HEK293T (cell line): ENCODE results near the gene UBE2R2.

ENCODE experiments used
- CTCF ChIA-PET: fragments of 350-600 bp; formaldehyde crosslinking; extraction: SDS; loops from one replicate; lab custom pipeline; 2021; ENCODE audit warnings: antibody characterized with exemption, inconsistent platforms; lab: Yijun Ruan, JAX
- POLR2A ChIA-PET: fragments of 350-600 bp; formaldehyde crosslinking; extraction: SDS; loops from one replicate; lab custom pipeline; 2020; ENCODE audit warnings: antibody characterized with exemption, inconsistent platforms; lab: Yijun Ruan, JAX
- DNase-seq: peaks from one replicate; pipeline ENCODE4 v3.0.0; 2012; ENCODE audit warnings: mixed read lengths; ENCODE audit errors: extremely low spot score
- ARNT ChIP-seq: fragments of 450-650 bp; IDR thresholded peaks from 2 replicates; pipeline ENCODE4 v1.6.1; 2017; ENCODE audit warnings: mild to moderate bottlenecking
- BHLHE40 ChIP-seq: fragments of 450-650 bp; IDR thresholded peaks from 2 replicates; pipeline ENCODE4 v1.6.1; 2016; ENCODE audit warnings: mild to moderate bottlenecking, moderate library complexity, borderline replicate concordance
- CTBP1 ChIP-seq: fragments of 450-650 bp; IDR thresholded peaks from 2 replicates; pipeline ENCODE4 v1.6.1; 2016; ENCODE audit warnings: borderline replicate concordance
- ELF4 ChIP-seq: fragments of 450-650 bp; IDR thresholded peaks from 2 replicates; pipeline ENCODE4 v1.6.1; 2017; ENCODE audit warnings: antibody characterized with exemption
- FOXA1 ChIP-seq: fragments of 450-650 bp; IDR thresholded peaks from 2 replicates; pipeline ENCODE4 v1.6.1; 2016; ENCODE audit warnings: mild to moderate bottlenecking
- FOXK2 ChIP-seq: fragments of 450-650 bp; IDR thresholded peaks from 2 replicates; pipeline ENCODE4 v1.6.1; 2016; ENCODE audit warnings: mild to moderate bottlenecking
- FOXM1 ChIP-seq: fragments of 450-650 bp; IDR thresholded peaks from 2 replicates; pipeline ENCODE4 v1.6.1; 2017; ENCODE audit warnings: mild to moderate bottlenecking, borderline replicate concordance
- HDGF ChIP-seq: fragments of 450-650 bp; IDR thresholded peaks from 2 replicates; pipeline ENCODE4 v1.6.1; 2017; ENCODE audit warnings: antibody characterized with exemption, borderline replicate concordance
- L3MBTL2 ChIP-seq: fragments of 450-650 bp; conservative IDR thresholded peaks from 2 replicates; pipeline ENCODE4 v1.6.1; 2016; ENCODE audit warnings: mild to moderate bottlenecking
- LEF1 ChIP-seq: fragments of 450-650 bp; IDR thresholded peaks from 2 replicates; pipeline ENCODE4 v1.6.1; 2017; ENCODE audit warnings: mild to moderate bottlenecking, borderline replicate concordance
- NFRKB ChIP-seq: fragments of 450-650 bp; IDR thresholded peaks from 2 replicates; pipeline ENCODE4 v1.6.1; 2016; ENCODE audit warnings: mild to moderate bottlenecking, moderate library complexity
- SP1 ChIP-seq: fragments of 450-650 bp; IDR thresholded peaks from 2 replicates; pipeline ENCODE4 v1.6.1; 2017
- SUZ12 ChIP-seq: fragments of 450-650 bp; IDR thresholded peaks from 2 replicates; pipeline ENCODE4 v1.6.1; 2016; ENCODE audit warnings: mild to moderate bottlenecking
- TARDBP ChIP-seq: fragments of 450-650 bp; IDR thresholded peaks from 2 replicates; pipeline ENCODE4 v1.6.1; 2016
- ZNF384 ChIP-seq: fragments of 450-650 bp; IDR thresholded peaks from 2 replicates; pipeline ENCODE4 v1.6.1; 2016
- TF ChIP-seq, protein P1 (sequence below): fragments of 450-650 bp; IDR thresholded peaks from 2 replicates; pipeline ENCODE4 v1.6.1; 2016

The UBE2R2 gene

DNA sequence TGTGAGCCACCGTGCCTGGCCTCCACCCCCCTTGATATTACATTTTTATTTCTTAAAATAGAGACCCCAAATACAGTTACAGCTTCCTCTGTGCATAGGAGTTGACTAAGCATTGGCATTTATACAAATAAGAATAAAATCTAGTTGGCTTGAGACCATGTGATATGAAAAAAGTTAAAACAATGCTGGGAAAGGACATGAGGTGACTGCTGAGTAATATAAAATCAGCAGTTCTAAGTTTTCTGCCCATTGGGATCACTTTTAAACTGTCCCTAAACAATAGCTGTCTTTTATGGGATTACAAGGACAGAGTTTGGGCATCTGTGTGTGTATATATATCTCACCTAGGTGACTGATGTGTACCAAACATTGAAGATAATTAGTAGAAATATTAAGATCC, 96.6 kb downstream of the UBE2R2 start:
- no peak for DNase-seq
- CTCF ChIA-PET, result interaction anchor here (0.9 to 1.6 kb wide), 2 partner anchors 10 to 12 kb away, joined by 3 to 4 read pairs; no protein-coding TSS in a partner anchor
- no peak for TF ChIP-seq BHLHE40
- POLR2A ChIA-PET, result no interaction called here

DNA sequence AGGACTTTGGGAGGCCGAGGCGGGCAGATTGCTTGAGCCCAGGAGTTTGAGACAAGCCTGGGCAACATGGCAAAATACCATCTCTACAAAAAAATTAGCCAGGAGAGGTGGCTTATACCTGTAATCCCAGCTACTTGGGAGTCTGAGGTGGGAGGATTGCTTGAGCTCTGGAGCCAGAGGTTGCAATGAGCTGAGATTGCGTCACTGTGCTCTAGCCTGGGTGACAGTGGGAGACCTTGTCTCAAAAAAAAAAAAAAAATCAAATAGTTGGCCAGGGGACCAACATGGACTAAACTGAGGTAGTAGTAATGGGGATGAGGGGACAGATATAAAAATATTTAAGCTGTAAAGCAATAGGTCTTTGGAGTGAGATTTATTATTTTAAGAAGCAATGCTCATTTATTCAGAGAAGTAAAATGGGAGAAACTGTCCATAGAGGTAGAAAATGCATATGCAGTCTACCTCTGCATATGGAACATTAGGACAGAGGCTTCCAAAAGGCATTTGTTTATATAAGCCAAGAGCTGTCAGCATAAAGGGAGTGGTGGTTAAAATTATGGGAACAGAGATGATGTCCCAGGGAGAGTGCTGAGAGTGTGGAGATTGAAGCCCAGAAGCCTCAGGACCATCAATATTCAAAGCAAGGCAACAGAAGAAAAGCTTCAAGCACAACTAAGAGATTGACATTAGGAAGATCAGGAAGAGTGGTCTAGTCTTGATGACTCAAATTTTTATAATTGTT, 98.1 kb downstream of the UBE2R2 start:
- no peak for DNase-seq
- ChIA-PET POLR2A (no interaction called here), CTCF (interaction anchor here (1.5 kb wide), 1 partner anchor 10 kb away, joined by 4 read pairs; no protein-coding TSS in a partner anchor)
- TF ChIP-seq SP1 (no peak), LEF1 (no peak), FOXM1 (no peak), CTBP1 (no peak), ARNT (no peak), HDGF (no peak), ZNF384 (no peak), L3MBTL2 (no peak), FOXK2 (no peak), ELF4 (no peak), NFRKB (no peak), TARDBP (no peak), FOXA1 (no peak), SUZ12 (no peak)
- TF ChIP-seq, protein P1, sequence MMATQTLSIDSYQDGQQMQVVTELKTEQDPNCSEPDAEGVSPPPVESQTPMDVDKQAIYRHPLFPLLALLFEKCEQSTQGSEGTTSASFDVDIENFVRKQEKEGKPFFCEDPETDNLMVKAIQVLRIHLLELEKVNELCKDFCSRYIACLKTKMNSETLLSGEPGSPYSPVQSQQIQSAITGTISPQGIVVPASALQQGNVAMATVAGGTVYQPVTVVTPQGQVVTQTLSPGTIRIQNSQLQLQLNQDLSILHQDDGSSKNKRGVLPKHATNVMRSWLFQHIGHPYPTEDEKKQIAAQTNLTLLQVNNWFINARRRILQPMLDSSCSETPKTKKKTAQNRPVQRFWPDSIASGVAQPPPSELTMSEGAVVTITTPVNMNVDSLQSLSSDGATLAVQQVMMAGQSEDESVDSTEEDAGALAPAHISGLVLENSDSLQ, result no peak

DNA sequence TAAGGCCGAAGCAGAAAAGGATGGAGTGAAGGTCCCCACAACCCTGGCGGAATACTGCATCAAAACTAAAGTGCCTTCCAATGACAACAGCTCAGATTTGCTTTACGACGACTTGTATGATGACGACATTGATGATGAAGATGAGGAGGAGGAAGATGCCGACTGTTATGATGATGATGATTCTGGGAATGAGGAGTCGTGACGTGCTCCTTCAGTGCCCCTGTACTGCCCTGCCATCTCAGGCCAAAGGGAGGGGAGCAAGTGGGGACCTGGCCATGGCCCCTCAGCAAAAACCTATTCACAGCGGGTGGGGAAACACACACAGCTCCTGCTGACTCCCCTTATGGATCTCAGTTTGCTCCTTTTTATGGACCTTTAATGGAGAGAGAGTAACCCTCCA, 100.1 kb downstream of the UBE2R2 start:
- TF ChIP-seq BHLHE40 (no peak), FOXA1 (no peak)
- DNase-seq, result no peak
- ChIA-PET CTCF (no interaction called here), POLR2A (no interaction called here)

DNA sequence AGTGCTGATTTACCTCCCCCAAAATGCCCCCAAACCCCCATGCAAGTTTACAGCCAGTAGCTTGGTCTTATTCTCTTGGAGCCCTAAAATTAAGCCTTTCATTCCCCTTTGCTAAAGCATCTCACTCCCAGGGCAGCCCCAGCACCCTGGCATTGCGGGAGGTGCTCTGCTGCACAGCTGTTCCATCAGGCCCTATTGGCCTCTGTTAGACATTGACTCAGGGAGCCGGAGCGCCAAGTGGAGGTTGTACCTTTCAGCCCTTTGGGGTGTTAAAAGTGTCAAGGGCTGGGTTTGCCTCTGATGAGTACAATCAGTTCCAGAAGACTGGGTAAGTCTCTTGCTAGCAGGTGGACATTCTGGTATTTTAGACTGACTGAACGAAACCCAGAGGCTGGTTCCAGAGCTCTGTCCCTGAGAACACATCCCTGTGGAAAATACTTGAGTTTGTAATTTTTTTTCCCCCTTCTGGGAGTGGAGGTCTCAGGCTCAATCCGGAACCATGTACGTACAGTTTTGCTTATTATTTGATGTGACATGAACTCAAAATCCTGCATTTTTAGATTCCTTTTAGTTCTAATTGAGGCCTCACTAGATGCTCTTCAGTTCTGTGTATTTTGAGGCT, 102.4 kb downstream of the UBE2R2 start:
- CTCF ChIA-PET, result no interaction called here
- TF ChIP-seq ARNT (no peak), FOXM1 (no peak), SUZ12 (no peak), FOXK2 (no peak), CTBP1 (no peak), TARDBP (no peak), NFRKB (no peak), HDGF (no peak), ELF4 (no peak), LEF1 (no peak), ZNF384 (no peak), BHLHE40 (no peak), L3MBTL2 (no peak), SP1 (no peak), FOXA1 (no peak)
- TF ChIP-seq, protein P1, result no peak
- POLR2A ChIA-PET, result no interaction called here
- no peak for DNase-seq

DNA sequence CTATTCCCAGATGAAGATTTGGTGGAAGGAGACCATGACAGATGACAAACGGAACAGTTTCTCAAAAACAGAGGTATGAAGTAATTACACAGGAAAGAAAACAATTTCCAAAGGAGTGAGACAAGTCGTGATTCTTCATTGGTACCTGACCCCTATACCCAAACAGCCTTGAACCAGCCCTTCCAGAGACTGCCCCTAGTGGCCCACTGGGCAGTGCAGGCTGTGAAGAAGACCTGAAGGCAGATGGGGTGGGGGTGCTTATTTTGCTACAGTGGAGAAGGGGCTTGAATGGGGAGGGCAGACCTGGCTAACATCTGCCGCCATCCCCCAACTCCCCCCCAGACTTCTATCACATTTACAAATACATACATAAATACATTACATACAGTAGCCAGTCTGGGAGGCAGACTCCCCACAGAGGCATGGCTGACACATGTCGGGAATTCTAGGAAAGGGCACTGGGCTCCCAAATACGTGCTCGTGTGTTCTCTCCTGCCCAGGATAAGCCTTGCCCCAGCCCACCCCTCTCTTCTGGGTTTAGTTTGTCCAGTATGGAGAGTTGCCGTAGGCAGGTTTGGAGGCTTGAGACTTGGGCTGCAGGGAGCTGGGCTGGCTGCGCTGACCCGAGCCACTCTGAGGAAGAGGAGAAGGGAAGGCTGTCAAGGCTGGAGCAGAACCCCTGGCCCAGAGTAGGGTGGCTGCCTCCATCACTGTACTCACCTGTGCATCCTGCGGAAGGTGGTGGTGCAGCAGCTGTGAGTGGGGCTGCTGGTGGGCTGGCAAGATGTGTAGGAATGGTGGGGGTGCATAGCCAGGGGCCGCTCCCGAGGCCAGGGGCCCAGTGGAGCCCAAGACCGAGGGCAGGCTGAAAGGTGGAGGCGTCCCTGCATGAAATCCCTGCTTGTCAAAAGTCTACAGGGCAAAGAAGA, 105.3 kb downstream of the UBE2R2 start:
- no peak for TF ChIP-seq BHLHE40
- no peak for TF ChIP-seq LEF1
- no peak for TF ChIP-seq ZNF384
- no peak for TF ChIP-seq FOXM1
- TF ChIP-seq FOXA1, result no peak
- no peak for TF ChIP-seq CTBP1
- no peak for TF ChIP-seq ELF4
- TF ChIP-seq NFRKB, result no peak
- POLR2A ChIA-PET, result no interaction called here
- peak; percentile 67 for DNase-seq
- CTCF ChIA-PET, result interaction anchor here (0.9 to 1.0 kb wide), 2 partner anchors 152 to 184 kb away, joined by 3 to 6 read pairs; no protein-coding TSS in a partner anchor

DNA sequence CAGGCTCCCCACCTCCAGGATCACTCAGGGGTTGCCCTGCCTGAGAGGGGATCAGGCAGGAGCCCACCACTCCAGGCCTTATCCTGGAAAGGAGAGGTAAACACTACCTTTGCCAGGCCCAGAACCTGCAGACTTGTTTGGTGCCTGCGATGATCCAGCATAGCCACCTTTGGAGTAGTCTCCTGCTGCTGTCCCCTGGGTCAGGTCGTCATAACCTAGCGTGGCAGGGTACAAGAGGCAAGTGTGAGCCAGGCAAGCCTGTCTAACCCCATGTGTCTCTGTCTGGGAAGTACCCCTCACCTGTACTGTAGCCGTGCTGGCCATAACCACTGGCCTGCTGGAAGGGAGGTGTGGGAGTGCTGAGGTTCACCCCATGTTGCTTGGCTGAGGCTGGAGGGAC, 106.1 kb downstream of the UBE2R2 start:
- ChIA-PET CTCF (interaction anchor here (0.9 kb wide), 1 partner anchor 10 kb away, joined by 4 read pairs; no protein-coding TSS in a partner anchor), POLR2A (no interaction called here)
- no peak for DNase-seq
- TF ChIP-seq ARNT, result no peak
- TF ChIP-seq CTBP1, result no peak
- no peak for TF ChIP-seq L3MBTL2
- no peak for TF ChIP-seq HDGF
- no peak for TF ChIP-seq ELF4
- no peak for TF ChIP-seq LEF1
